IMR-90 (cell line): ENCODE data around the gene DIPK1A. TPM values are rescaled to one million over a fixed set of nuclear protein-coding genes. Genes with fewer than 3 reads are reported as not detected.

ENCODE experiments used
- ATAC-seq: fragments of 200-7000 bp; cut with Tn5 transposase; 2 replicates; pipeline ENCODE4 v1.9.1; 2020; ENCODE audit warnings: low read depth, mild to moderate bottlenecking, moderate library complexity
- BruUV-seq: library from RNA; stranded (reverse); fragments of 400-500 nt; replicated peaks from 2 replicates; lab custom pipeline; 2021; lab: Mats Ljungman, UMichigan
- CTCF ChIA-PET: fragments of 300-600 bp; formaldehyde crosslinking; extraction: SDS; loops from one replicate; lab custom pipeline; 2021; ENCODE audit warnings: antibody characterized with exemption; lab: Yijun Ruan, JAX
- POLR2A ChIA-PET: fragments of 300-600 bp; sonication (Branson Sonifier 250); formaldehyde crosslinking; loops from one replicate; lab custom pipeline; 2022; ENCODE audit warnings: antibody characterized with exemption; ENCODE audit not compliant: unreplicated experiment; lab: Charles Lee
- DNase-seq: peaks from one replicate; pipeline ENCODE4 v3.0.0; 2013
- H2AFZ ChIP-seq: replicated peaks from 2 replicates; pipeline ENCODE3; 2013; ENCODE audit warnings: low read length, mild to moderate bottlenecking; ENCODE audit not compliant: poor library complexity
- H2AK5ac ChIP-seq: 2 replicates; pipeline ENCODE4 v1.6.1; 2013; ENCODE audit warnings: low read depth, low read length, inconsistent platforms
- H2AK9ac ChIP-seq: replicated peaks from 2 replicates; pipeline ENCODE3; 2013; ENCODE audit warnings: mild to moderate bottlenecking, low read depth, low read length, moderate library complexity; ENCODE audit not compliant: poor library complexity
- H2BK120ac ChIP-seq: 2 replicates; pipeline ENCODE4 v1.6.1; 2013; ENCODE audit warnings: low read depth, low read length, inconsistent platforms
- H2BK15ac ChIP-seq: 3 replicates; pipeline ENCODE4 v1.6.1; 2013; ENCODE audit warnings: low read depth, low read length, inconsistent platforms
- H2BK20ac ChIP-seq: 2 replicates; pipeline ENCODE4 v1.6.1; 2013; ENCODE audit warnings: low read depth, mild to moderate bottlenecking, inconsistent platforms, low read length, moderate library complexity
- H2BK5ac ChIP-seq: 2 replicates; pipeline ENCODE4 v1.6.1; 2013; ENCODE audit warnings: mild to moderate bottlenecking, low read depth, low read length, inconsistent platforms; ENCODE audit not compliant: poor library complexity, severe bottlenecking
- H3K14ac ChIP-seq: replicated peaks from 2 replicates; pipeline ENCODE4 v1.6.1; 2013; ENCODE audit warnings: low read depth, low read length, inconsistent platforms
- H3K18ac ChIP-seq: 2 replicates; pipeline ENCODE4 v1.6.1; 2013; ENCODE audit warnings: low read depth, low read length, control low read depth
- H3K23ac ChIP-seq: 2 replicates; pipeline ENCODE4 v1.6.1; 2013; ENCODE audit warnings: low read depth, low read length, inconsistent platforms
- H3K27ac ChIP-seq: 2 replicates; pipeline ENCODE4 v1.5.1; 2013; ENCODE audit warnings: mild to moderate bottlenecking, control low read depth, low read length; ENCODE audit not compliant: insufficient read depth
- H3K27me3 ChIP-seq: 2 replicates; pipeline ENCODE4 v1.6.1; 2013; ENCODE audit warnings: low read length; ENCODE audit not compliant: control insufficient read depth, insufficient read depth
- H3K36me3 ChIP-seq: 2 replicates; pipeline ENCODE4 v1.6.1; 2013; ENCODE audit warnings: low read length, mixed read lengths; ENCODE audit not compliant: control insufficient read depth, insufficient read depth
- H3K4ac ChIP-seq: 2 replicates; pipeline ENCODE4 v1.6.1; 2013; ENCODE audit warnings: low read depth, low read length, inconsistent platforms
- H3K4me1 ChIP-seq: 2 replicates; pipeline ENCODE4 v1.6.1; 2013; ENCODE audit warnings: low read length, mixed read lengths; ENCODE audit not compliant: control insufficient read depth, insufficient read depth
- H3K4me2 ChIP-seq: 2 replicates; pipeline ENCODE4 v1.6.1; 2013; ENCODE audit warnings: low read depth, mild to moderate bottlenecking, control low read depth, low read length, moderate library complexity
- H3K4me3 ChIP-seq: 2 replicates; pipeline ENCODE4 v1.5.1; 2013; ENCODE audit warnings: low read depth, mild to moderate bottlenecking, control low read depth, low read length, moderate library complexity; ENCODE audit not compliant: insufficient read depth
- H3K56ac ChIP-seq: 2 replicates; pipeline ENCODE4 v1.6.1; 2013; ENCODE audit warnings: low read length, inconsistent platforms; ENCODE audit not compliant: insufficient read depth; ENCODE audit errors: extremely low read depth
- H3K79me1 ChIP-seq, 2 experiments: 2 replicates each; pipeline ENCODE4 v1.6.1; 2013; ENCODE audit warnings: low read length in 2 of 2, inconsistent platforms in 1 of 2, low read depth in 1 of 2
- H3K9ac ChIP-seq: 2 replicates; pipeline ENCODE4 v1.6.1; 2013; ENCODE audit warnings: low read depth, low read length, control low read depth
- H3K9me1 ChIP-seq: 2 replicates; pipeline ENCODE4 v1.6.1; 2013; ENCODE audit warnings: low read length, inconsistent platforms; ENCODE audit not compliant: insufficient read depth
- H3K9me3 ChIP-seq: 2 replicates; pipeline ENCODE4 v1.6.1; 2013; ENCODE audit warnings: low read length; ENCODE audit not compliant: control insufficient read depth, insufficient read depth
- H4K20me1 ChIP-seq: 2 replicates; pipeline ENCODE4 v1.6.1; 2013; ENCODE audit warnings: low read length, inconsistent platforms; ENCODE audit not compliant: insufficient read depth
- H4K5ac ChIP-seq: 2 replicates; pipeline ENCODE4 v1.6.1; 2013; ENCODE audit warnings: mild to moderate bottlenecking, low read depth, low read length, control low read depth
- H4K8ac ChIP-seq, 2 experiments: 2 replicates each; pipeline ENCODE4 v1.6.1; 2013; ENCODE audit warnings: low read depth in 2 of 2, low read length in 2 of 2, control low read depth in 1 of 2, inconsistent platforms in 1 of 2
- H4K91ac ChIP-seq: 2 replicates; pipeline ENCODE4 v1.6.1; 2013; ENCODE audit warnings: low read depth, low read length, inconsistent platforms; ENCODE audit not compliant: insufficient read depth
- CEBPB ChIP-seq: IDR thresholded peaks from 2 replicates; pipeline ENCODE4 v1.6.1; 2012; ENCODE audit warnings: low read depth, low read length, improper control_type of control experiment
- NFE2L2 ChIP-seq: fragments of 150-350 bp; IDR thresholded peaks from 2 replicates; pipeline ENCODE4 v1.6.1; 2016; ENCODE audit warnings: low read depth, mild to moderate bottlenecking, low read length
- WGBS, 2 experiments: methylation state at CpG; one replicate each; pipeline versions ENCODE4 v1.1.5 to v1.1.7; 2013; ENCODE audit warnings: missing lambda C conversion rate in 2 of 2; ENCODE audit not compliant: insufficient read length in 1 of 2; ENCODE audit errors: extremely low coverage in 2 of 2; 5-methylcytosine and 5-hydroxymethylcytosine counted together
- dilution Hi-C: fragments of 300-500 bp; cut with HindIII; formaldehyde crosslinking; loops from one replicate; pipeline ENCODE4 v1.14.3; 2018; ENCODE audit warnings: low sequenced_read_pairs; ENCODE audit not compliant: unreplicated experiment
- in situ Hi-C: fragments of 300-500 bp; cut with MboI; formaldehyde crosslinking; loops from 3 replicates; pipeline ENCODE4 v1.14.3; 2019; ENCODE audit warnings: low sequenced_read_pairs, inconsistent platforms, mixed read lengths
- intact Hi-C: fragments of 100-400 bp; cut with micrococcal nuclease; formaldehyde crosslinking; loops from 2 replicates; pipeline ENCODE4 v1.10.0; 2022
- polyA plus RNA-seq, 3 experiments: library from polyadenylated mRNA; depleted of rRNA; stranded (reverse); fragments of >200 nt; gene quantifications; 2 replicates each; pipeline ENCODE4 v1.2.3, GENCODE V29; 2012; ENCODE audit warnings: low replicate concordance in 1 of 3
- total RNA-seq: library from RNA; depleted of rRNA; stranded (reverse); fragments of >200 nt; gene quantifications from 2 replicates; pipeline ENCODE4 v1.2.3, GENCODE V29; 2012

Gene DIPK1A
- total and polyA plus RNA-seq, 2 of the 4 experiments (the other 2 are of a cell fraction), result 4.7 to 5.7 TPM

DNA sequence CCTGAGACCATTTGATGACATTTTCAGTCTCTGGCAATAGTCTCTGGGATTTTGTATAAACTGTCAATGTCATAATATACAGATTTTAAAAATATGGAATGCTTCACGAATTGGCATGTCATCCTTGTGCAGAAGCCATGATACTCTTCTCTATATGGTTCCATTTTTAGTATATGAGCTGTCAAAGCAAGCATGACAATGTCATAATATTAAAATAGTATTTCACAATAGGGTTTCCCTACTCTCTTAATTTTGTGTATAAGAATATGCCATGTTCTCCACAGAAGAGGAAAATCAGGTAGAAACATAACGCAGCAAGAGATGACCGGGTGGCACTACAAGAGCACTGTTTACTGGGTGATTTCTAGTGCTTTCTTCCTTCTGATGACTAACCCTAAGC lies 8.3 kb upstream of the DIPK1A start:
- Histone ChIP-seq H2AK9ac (no peak overlapping the region), H2AK5ac (no peak overlapping the region), H3K36me3 (no peaks in the 10 kb centered on the region), H3K79me1 (no peaks in the 10 kb centered on the region), H3K9ac (no peak overlapping the region), H3K18ac (no peak overlapping the region), H3K27me3 (peaks cover 19% of the 10 kb centered on the region), H2AFZ (no peak overlapping the region), H3K4ac (no peak overlapping the region), H3K4me3 (no peak overlapping the region), H3K4me2 (no peak overlapping the region), H4K5ac (no peak overlapping the region), H3K27ac (no peak overlapping the region), H2BK5ac (no peak overlapping the region), H3K14ac (no peak overlapping the region), H3K56ac (no peak overlapping the region), H3K23ac (no peak overlapping the region), H3K9me1 (no peaks in the 10 kb centered on the region), H2BK15ac (no peak overlapping the region), H4K8ac (no peak overlapping the region), H2BK120ac (no peak overlapping the region), H4K91ac (no peak overlapping the region), H3K4me1 (peaks cover 1% of the 10 kb centered on the region; the same call in 1 of the 2 replicates), H3K9me3 (no peaks in the 10 kb centered on the region), H2BK20ac (no peak overlapping the region), H4K20me1 (no peaks in the 10 kb centered on the region)
- TF ChIP-seq CEBPB (peak; percentile 47), NFE2L2 (no peak)
- CTCF ChIA-PET, result interaction anchor here (0.5 to 1.7 kb wide), 2 partner anchors 17 to 25 kb away, joined by 3 to 10 read pairs; no protein-coding TSS in a partner anchor
- dilution Hi-C loops (no loop called here), intact Hi-C loops (loop anchor here (2.0 kb wide), 1 partner anchor 53 kb away; no protein-coding TSS in a partner anchor), in situ Hi-C loops (no loop called here)
- POLR2A ChIA-PET, result no interaction called here
- BruUV-seq, result no TSS peak
- no peak for ATAC-seq
- WGBS, 2 experiments, result no CpG with 5 or more reads among the region's 3 CpGs
- DNase-seq, result no peak
